K562 (cell line): ENCODE data around the gene CDKN1B. TPM values are rescaled to one million over a fixed set of nuclear protein-coding genes. Genes with fewer than 3 reads are reported as not detected.

Source experiments
- BRD9 ChIP-seq: fragments of 450-650 bp; IDR thresholded peaks from 2 replicates; pipeline ENCODE4 v1.6.1; 2018; ENCODE audit warnings: low read depth; ENCODE audit not compliant: partially characterized antibody
- CREBBP ChIP-seq: IDR thresholded peaks from one replicate; pipeline ENCODE4 v1.6.1; 2012; ENCODE audit warnings: low read depth, mild to moderate bottlenecking, control low read depth, inconsistent platforms, low read length
- HDGF ChIP-seq: fragments of 450-650 bp; IDR thresholded peaks from 2 replicates; pipeline ENCODE4 v1.6.1; 2016
- IFI16 ChIP-seq: fragments of 250-450 bp; sonication (Bioruptor Pico); IDR thresholded peaks from 2 replicates; pipeline ENCODE4 v2.1.2; 2022; ENCODE audit warnings: mild to moderate bottlenecking, inconsistent platforms
- KAT2B ChIP-seq: IDR thresholded peaks from one replicate; pipeline ENCODE4 v1.6.1; 2012; ENCODE audit warnings: low read depth, mild to moderate bottlenecking, control low read depth, inconsistent platforms, low read length, moderate library complexity
- MCM3 ChIP-seq: fragments of 450-650 bp; IDR thresholded peaks from 2 replicates; pipeline ENCODE4 v1.6.1; 2016
- MITF ChIP-seq: IDR thresholded peaks from 2 replicates; pipeline ENCODE4 v1.6.1; 2014; ENCODE audit warnings: antibody characterized with exemption
- MXI1 ChIP-seq: IDR thresholded peaks from 2 replicates; pipeline ENCODE4 v1.6.1; 2011; ENCODE audit warnings: low read depth, mild to moderate bottlenecking, improper control_type of control experiment, low read length
- NFIX ChIP-seq: fragments of 250-450 bp; sonication (Bioruptor Pico); IDR thresholded peaks from 2 replicates; pipeline ENCODE4 v1.4.0; 2020; ENCODE audit warnings: low read depth, mild to moderate bottlenecking, moderate library complexity
- PBX2 ChIP-seq, 2 experiments: IDR thresholded peaks in 1 of 2; conservative IDR thresholded peaks in 1 of 2; 2 replicates each; pipeline ENCODE4 v1.6.1; 2016; ENCODE audit warnings: low read depth in 2 of 2, mild to moderate bottlenecking in 1 of 2, missing compliant biosample characterization in 1 of 2, missing genetic modification characterization in 1 of 2, moderate library complexity in 1 of 2
- RB1 ChIP-seq: fragments of 450-650 bp; IDR thresholded peaks from 2 replicates; pipeline ENCODE4 v1.6.1; 2017; ENCODE audit warnings: low read depth, mild to moderate bottlenecking
- SNIP1 ChIP-seq: fragments of 450-650 bp; IDR thresholded peaks from 2 replicates; pipeline ENCODE4 v1.7.1; 2017; ENCODE audit warnings: low read depth, mild to moderate bottlenecking
- TCF15 ChIP-seq: fragments of 250-450 bp; sonication (Bioruptor Pico); IDR thresholded peaks from 2 replicates; pipeline ENCODE4 v1.8.0; 2022; ENCODE audit warnings: moderate library complexity, mild to moderate bottlenecking, inconsistent platforms
- THAP12 ChIP-seq: fragments of 250-450 bp; sonication (Bioruptor Pico); IDR thresholded peaks from 2 replicates; pipeline ENCODE4 v1.9.0; 2021; ENCODE audit warnings: mild to moderate bottlenecking, inconsistent platforms
- ZNF41 ChIP-seq: fragments of 250-450 bp; sonication (Bioruptor Pico); conservative IDR thresholded peaks from 2 replicates; pipeline ENCODE4 v1.4.0; 2020; ENCODE audit warnings: mild to moderate bottlenecking
- ZNF518B ChIP-seq: fragments of 250-450 bp; sonication (Bioruptor Pico); IDR thresholded peaks from 2 replicates; pipeline ENCODE4 v1.5.0; 2021; ENCODE audit warnings: mild to moderate bottlenecking, moderate library complexity
- ZSCAN32 ChIP-seq: fragments of 450-650 bp; formaldehyde crosslinking; IDR thresholded peaks from 2 replicates; pipeline ENCODE4 v1.4.0; 2020; ENCODE audit warnings: mild to moderate bottlenecking, moderate library complexity
- polyA plus RNA-seq, 8 experiments: library from polyadenylated mRNA; depleted of rRNA in 4 of 8; stranded (reverse) in 5 of 8; unstranded in 3 of 8; fragments of >200 nt; fragmentation: Nextera tagmentation in 2 of 8; fragmentation: Illumina TruSeq in 1 of 8; extraction: Ambion mirVana in 2 of 8; extraction: Trizol in 1 of 8; gene quantifications; 2 replicates each; pipeline versions ENCODE4 v1.2.1 to v1.2.3, GENCODE V29; 2011 to 2014; ENCODE audit warnings: inconsistent platforms in 1 of 8, missing spikeins in 1 of 8
- total RNA-seq, 7 experiments: library from RNA; depleted of rRNA in 6 of 7; stranded (reverse); fragments of >200 nt in 6 of 7; fragmentation: Illumina TruSeq in 2 of 7; extraction: Trizol in 2 of 7; gene quantifications; 2 replicates each; pipeline versions ENCODE4 v1.2.1 to v1.2.3, GENCODE V29; 2011 to 2021; ENCODE audit warnings: low replicate concordance in 1 of 7

CDKN1B gene
- total and polyA plus RNA-seq, 9 of the 15 experiments (the other 6 are each of a cell fraction or from before 2014, with no cell fraction given): 2.6 to 35.2 (median 15.5) TPM

GRCh38 chr12:12725086-12725955 is 8.2 kb downstream of the CDKN1B start (continued):
- TF ChIP-seq RB1 (peak; percentile 50), SNIP1 (no peak), ZNF518B (no peak), CREBBP (no peak), TCF15 (CRISPR knock-in tag) (no peak), THAP12 (peak; percentile 44; the same call in 1 of the 2 replicates), MITF (0 out of 2 replicates have a peak, but pooled peaks have one; percentile 7), MCM3 (no peak), IFI16 (CRISPR knock-in tag) (no peak), PBX2 (CRISPR knock-in tag; IDR thresholded peaks at IDR 0.05; ENCODE audit: low read depth) (peak; percentile 54), PBX2 (tag; conservative IDR thresholded peaks at IDR 0.05; ENCODE audit: low read depth) (peak; percentile 82), KAT2B (no peak), NFIX (CRISPR knock-in tag) (no peak), ZSCAN32 (peak; percentile 49; the same call in 1 of the 2 replicates), BRD9 (no peak), ZNF41 (CRISPR knock-in tag) (no peak), MXI1 (no peak), HDGF (no peak)
